ENCODE measurements around the gene PAX7.

DNA sequence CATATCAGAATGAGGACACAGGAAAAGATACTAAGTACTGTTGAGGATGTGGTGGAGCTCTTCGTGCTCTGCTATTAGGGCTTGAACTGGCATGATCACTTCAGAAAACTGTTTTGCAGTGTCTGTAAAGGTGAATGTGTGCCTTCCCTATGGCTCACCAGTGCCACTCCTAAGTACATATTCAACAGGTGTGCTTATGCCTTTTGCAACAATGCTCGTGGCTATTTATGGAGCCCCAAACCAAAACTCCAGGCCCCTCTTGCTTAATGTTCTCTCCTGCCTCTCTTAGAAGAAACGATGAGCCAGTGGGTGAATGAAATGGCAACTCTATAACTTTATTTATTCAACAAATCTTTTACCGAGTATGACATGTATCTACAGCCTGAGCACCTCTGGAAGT lies 158.6 kb downstream of the PAX7 start:
- TF ChIP-seq, protein P1, sequence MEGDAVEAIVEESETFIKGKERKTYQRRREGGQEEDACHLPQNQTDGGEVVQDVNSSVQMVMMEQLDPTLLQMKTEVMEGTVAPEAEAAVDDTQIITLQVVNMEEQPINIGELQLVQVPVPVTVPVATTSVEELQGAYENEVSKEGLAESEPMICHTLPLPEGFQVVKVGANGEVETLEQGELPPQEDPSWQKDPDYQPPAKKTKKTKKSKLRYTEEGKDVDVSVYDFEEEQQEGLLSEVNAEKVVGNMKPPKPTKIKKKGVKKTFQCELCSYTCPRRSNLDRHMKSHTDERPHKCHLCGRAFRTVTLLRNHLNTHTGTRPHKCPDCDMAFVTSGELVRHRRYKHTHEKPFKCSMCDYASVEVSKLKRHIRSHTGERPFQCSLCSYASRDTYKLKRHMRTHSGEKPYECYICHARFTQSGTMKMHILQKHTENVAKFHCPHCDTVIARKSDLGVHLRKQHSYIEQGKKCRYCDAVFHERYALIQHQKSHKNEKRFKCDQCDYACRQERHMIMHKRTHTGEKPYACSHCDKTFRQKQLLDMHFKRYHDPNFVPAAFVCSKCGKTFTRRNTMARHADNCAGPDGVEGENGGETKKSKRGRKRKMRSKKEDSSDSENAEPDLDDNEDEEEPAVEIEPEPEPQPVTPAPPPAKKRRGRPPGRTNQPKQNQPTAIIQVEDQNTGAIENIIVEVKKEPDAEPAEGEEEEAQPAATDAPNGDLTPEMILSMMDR (conservative IDR thresholded peaks at IDR 0.05 in 1 of 2, IDR thresholded peaks at IDR 0.05 in 1 of 2; ENCODE audit: extremely low read depth in 1 of 2, insufficient read depth in 1 of 2, low read depth in 1 of 2, low read length in 2 of 2): no peak
- no peak for TF ChIP-seq EZH2 (IDR thresholded peaks at IDR 0.05; ENCODE audit: borderline replicate concordance, low read length)

All from mammary epithelial cell (primary cell).